ENCODE measurements around the gene CARTPT.

CARTPT gene

GRCh38 chr5:71747182-71747581 lies 28.1 kb downstream of the CARTPT start:
- no peak for DNase-seq
- H2BK15ac ChIP-seq (ENCODE audit: low read depth, poor library complexity, severe bottlenecking), result no peak overlapping the region

GRCh38 chr5:71748360-71748759 lies 29.3 kb downstream of the CARTPT start:
- no peak overlapping the region for H3K23ac ChIP-seq (ENCODE audit: low read length in 2 of 2)
- no peaks in the 10 kb centered on the region for H3K9me3 ChIP-seq (ENCODE audit: control insufficient read depth, low read length)
- no peak overlapping the region for H3K14ac ChIP-seq (ENCODE audit: low read length in 2 of 2)
- no peak overlapping the region for H4K91ac ChIP-seq (ENCODE audit: low read length)
- no peak overlapping the region for H2BK12ac ChIP-seq (ENCODE audit: low read length in 2 of 2)
- WGBS, result 85% methylated on average over 10 of the region's 11 CpGs
- H3K36me3 ChIP-seq (ENCODE audit: control insufficient read depth in 1 of 2, insufficient read depth in 2 of 2, low read depth in 1 of 2, low read length in 2 of 2), result no peaks in the 10 kb centered on the region
- H3K4me2 ChIP-seq (ENCODE audit: low read length, poor library complexity, severe bottlenecking), result no peak overlapping the region
- DNase-seq, result no peak
- no peak overlapping the region for H3K4ac ChIP-seq (ENCODE audit: low read depth in 1 of 2, low read length in 2 of 2)
- no peak overlapping the region for H3K4me3 ChIP-seq (ENCODE audit: insufficient read depth in 1 of 2, low read depth in 1 of 2, low read length in 2 of 2)
- peaks cover 8 to 19% of the 10 kb centered on the region in 2 experiments for H3K27me3 ChIP-seq (ENCODE audit: control insufficient read depth in 1 of 2, insufficient read depth in 1 of 2, low read length in 2 of 2)
- H2BK15ac ChIP-seq (ENCODE audit: low read depth, poor library complexity, severe bottlenecking), result no peak overlapping the region
- H2BK5ac ChIP-seq (ENCODE audit: low read depth, low read length, poor library complexity, severe bottlenecking), result no peak overlapping the region
- H3K18ac ChIP-seq (ENCODE audit: low read depth in 1 of 2, low read length in 2 of 2), result no peak overlapping the region
- H3K4me1 ChIP-seq (ENCODE audit: control insufficient read depth, insufficient read depth, low read depth, low read length), result peaks cover 2% of the 10 kb centered on the region
- H3K27ac ChIP-seq (ENCODE audit: low read length, poor library complexity, severe bottlenecking), result no peak overlapping the region
- no peak overlapping the region for H2AK5ac ChIP-seq (ENCODE audit: low read length, severe bottlenecking)
- no peak overlapping the region for H3K9ac ChIP-seq (ENCODE audit: low read length)
- no peak overlapping the region for H2BK120ac ChIP-seq (ENCODE audit: low read depth, low read length)
- no peak overlapping the region for H4K8ac ChIP-seq (ENCODE audit: low read length)
- no peaks in the 10 kb centered on the region for H3K79me1 ChIP-seq (replicated peaks; ENCODE audit: low read length, poor library complexity, severe bottlenecking)
- no peak overlapping the region for H2AFZ ChIP-seq (ENCODE audit: low read depth, low read length)

More at GRCh38 chr5:71747182-71747581, 28.1 kb downstream of the CARTPT start:
- no peak overlapping the region for H3K23ac ChIP-seq (ENCODE audit: low read length in 2 of 2)
- H3K14ac ChIP-seq (ENCODE audit: low read length in 2 of 2), result no peak overlapping the region
- H3K27ac ChIP-seq (ENCODE audit: low read length, poor library complexity, severe bottlenecking), result no peak overlapping the region
- H3K4me1 ChIP-seq (ENCODE audit: control insufficient read depth, insufficient read depth, low read depth, low read length), result peaks cover 2% of the 10 kb centered on the region
- peaks cover 8 to 16% of the 10 kb centered on the region in 2 experiments for H3K27me3 ChIP-seq (ENCODE audit: control insufficient read depth in 1 of 2, insufficient read depth in 1 of 2, low read length in 2 of 2)
- no peak overlapping the region for H3K18ac ChIP-seq (ENCODE audit: low read depth in 1 of 2, low read length in 2 of 2)
- 91% methylated on average over 1 of the region's 3 CpGs for WGBS
- no peak overlapping the region for H2BK5ac ChIP-seq (ENCODE audit: low read depth, low read length, poor library complexity, severe bottlenecking)
- no peak overlapping the region for H3K4me2 ChIP-seq (ENCODE audit: low read length, poor library complexity, severe bottlenecking)
- H3K36me3 ChIP-seq (ENCODE audit: control insufficient read depth in 1 of 2, insufficient read depth in 2 of 2, low read depth in 1 of 2, low read length in 2 of 2), result no peaks in the 10 kb centered on the region
- no peak overlapping the region for H2BK12ac ChIP-seq (ENCODE audit: low read length in 2 of 2)
- no peak overlapping the region for H2AK5ac ChIP-seq (ENCODE audit: low read length, severe bottlenecking)
- no peaks in the 10 kb centered on the region for H3K79me1 ChIP-seq (replicated peaks; ENCODE audit: low read length, poor library complexity, severe bottlenecking)
- H2BK120ac ChIP-seq (ENCODE audit: low read depth, low read length), result no peak overlapping the region
- H2AFZ ChIP-seq (ENCODE audit: low read depth, low read length), result no peak overlapping the region
- no peak overlapping the region for H4K91ac ChIP-seq (ENCODE audit: low read length)
- H3K4ac ChIP-seq (ENCODE audit: low read depth in 1 of 2, low read length in 2 of 2), result no peak overlapping the region
- H3K4me3 ChIP-seq (ENCODE audit: insufficient read depth in 1 of 2, low read depth in 1 of 2, low read length in 2 of 2), result no peak overlapping the region
- no peaks in the 10 kb centered on the region for H3K9me3 ChIP-seq (ENCODE audit: control insufficient read depth, low read length)
- H4K8ac ChIP-seq (ENCODE audit: low read length), result no peak overlapping the region
- H3K9ac ChIP-seq (ENCODE audit: low read length), result no peak overlapping the region

- H3K4me2 ChIP-seq (ENCODE audit: low read length, poor library complexity, severe bottlenecking), result no peak overlapping the region
- H3K27ac ChIP-seq (ENCODE audit: low read length, poor library complexity, severe bottlenecking), result no peak overlapping the region
- H2BK12ac ChIP-seq (ENCODE audit: low read length in 2 of 2), result no peak overlapping the region
- no peaks in the 10 kb centered on the region for H3K36me3 ChIP-seq (ENCODE audit: control insufficient read depth in 1 of 2, insufficient read depth in 2 of 2, low read depth in 1 of 2, low read length in 2 of 2)
- H4K91ac ChIP-seq (ENCODE audit: low read length), result no peak overlapping the region
- H3K23ac ChIP-seq (ENCODE audit: low read length in 2 of 2), result no peak overlapping the region
- H3K4ac ChIP-seq (ENCODE audit: low read depth in 1 of 2, low read length in 2 of 2), result no peak overlapping the region
- H3K14ac ChIP-seq (ENCODE audit: low read length in 2 of 2), result no peak overlapping the region
- H2BK5ac ChIP-seq (ENCODE audit: low read depth, low read length, poor library complexity, severe bottlenecking), result no peak overlapping the region
- H3K18ac ChIP-seq (ENCODE audit: low read depth in 1 of 2, low read length in 2 of 2), result no peak overlapping the region
- H2BK15ac ChIP-seq (ENCODE audit: low read depth, poor library complexity, severe bottlenecking), result no peak overlapping the region
- 83% methylated on average over 2 of the region's 4 CpGs for WGBS
- H2BK120ac ChIP-seq (ENCODE audit: low read depth, low read length), result no peak overlapping the region
- H2AK5ac ChIP-seq (ENCODE audit: low read length, severe bottlenecking), result no peak overlapping the region
- H3K79me1 ChIP-seq (replicated peaks; ENCODE audit: low read length, poor library complexity, severe bottlenecking), result no peaks in the 10 kb centered on the region
- peaks cover 8 to 14% of the 10 kb centered on the region in 2 experiments for H3K27me3 ChIP-seq (ENCODE audit: control insufficient read depth in 1 of 2, insufficient read depth in 1 of 2, low read length in 2 of 2)
- no peak for DNase-seq
- H3K4me3 ChIP-seq (ENCODE audit: insufficient read depth in 1 of 2, low read depth in 1 of 2, low read length in 2 of 2), result no peak overlapping the region
- H2AFZ ChIP-seq (ENCODE audit: low read depth, low read length), result no peak overlapping the region
- H3K9me3 ChIP-seq (ENCODE audit: control insufficient read depth, low read length), result no peaks in the 10 kb centered on the region
- H3K9ac ChIP-seq (ENCODE audit: low read length), result no peak overlapping the region
- H4K8ac ChIP-seq (ENCODE audit: low read length), result no peak overlapping the region
- no peaks in the 10 kb centered on the region for H3K4me1 ChIP-seq (ENCODE audit: control insufficient read depth, insufficient read depth, low read depth, low read length)
These were observed 32.3 kb downstream of the CARTPT start for GRCh38 chr5:71751422-71751821.

- no peak overlapping the region for H2BK12ac ChIP-seq (ENCODE audit: low read length in 2 of 2)
- H2BK120ac ChIP-seq (ENCODE audit: low read depth, low read length), result no peak overlapping the region
- no peak overlapping the region for H3K4me2 ChIP-seq (ENCODE audit: low read length, poor library complexity, severe bottlenecking)
- H2BK15ac ChIP-seq (ENCODE audit: low read depth, poor library complexity, severe bottlenecking), result no peak overlapping the region
- WGBS, result 94% methylated on average over 4 of the region's 4 CpGs
- H3K27me3 ChIP-seq (ENCODE audit: control insufficient read depth in 1 of 2, insufficient read depth in 1 of 2, low read length in 2 of 2), result peaks cover 8 to 14% of the 10 kb centered on the region in 2 experiments
- H3K4me3 ChIP-seq (ENCODE audit: insufficient read depth in 1 of 2, low read depth in 1 of 2, low read length in 2 of 2), result no peak overlapping the region
- no peak for DNase-seq
- no peak overlapping the region for H2BK5ac ChIP-seq (ENCODE audit: low read depth, low read length, poor library complexity, severe bottlenecking)
- H4K91ac ChIP-seq (ENCODE audit: low read length), result no peak overlapping the region
- H3K27ac ChIP-seq (ENCODE audit: low read length, poor library complexity, severe bottlenecking), result no peak overlapping the region
- H3K4me1 ChIP-seq (ENCODE audit: control insufficient read depth, insufficient read depth, low read depth, low read length), result no peaks in the 10 kb centered on the region
- no peak overlapping the region for H3K18ac ChIP-seq (ENCODE audit: low read depth in 1 of 2, low read length in 2 of 2)
- H3K23ac ChIP-seq (ENCODE audit: low read length in 2 of 2), result no peak overlapping the region
- H3K9me3 ChIP-seq (ENCODE audit: control insufficient read depth, low read length), result no peaks in the 10 kb centered on the region
- no peaks in the 10 kb centered on the region for H3K36me3 ChIP-seq (ENCODE audit: control insufficient read depth in 1 of 2, insufficient read depth in 2 of 2, low read depth in 1 of 2, low read length in 2 of 2)
- no peaks in the 10 kb centered on the region for H3K79me1 ChIP-seq (replicated peaks; ENCODE audit: low read length, poor library complexity, severe bottlenecking)
- no peak overlapping the region for H2AFZ ChIP-seq (ENCODE audit: low read depth, low read length)
- no peak overlapping the region for H4K8ac ChIP-seq (ENCODE audit: low read length)
- H3K14ac ChIP-seq (ENCODE audit: low read length in 2 of 2), result no peak overlapping the region
- no peak overlapping the region for H2AK5ac ChIP-seq (ENCODE audit: low read length, severe bottlenecking)
- no peak overlapping the region for H3K9ac ChIP-seq (ENCODE audit: low read length)
- no peak overlapping the region for H3K4ac ChIP-seq (ENCODE audit: low read depth in 1 of 2, low read length in 2 of 2)
These were observed 33.5 kb downstream of the CARTPT start for GRCh38 chr5:71752441-71753190.

Measured in mesenchymal stem cell (in vitro differentiated cells and primary cell).